OCI-LY1 (cell line): ENCODE data around the gene PRKAR2B.

Experiments used
- H2AFZ ChIP-seq: fragments of 200-600 bp; sonication (generic), shearing (Covaris generic); 2 replicates; pipeline ENCODE4 v1.6.0; 2014; ENCODE audit warnings: antibody characterized with exemption, mild to moderate bottlenecking, low read length
- H3F3A ChIP-seq: fragments of 200-600 bp; sonication (generic), shearing (Covaris generic); 2 replicates; pipeline ENCODE4 v1.6.0; 2014; ENCODE audit warnings: mild to moderate bottlenecking, antibody characterized with exemption, low read length, moderate library complexity; ENCODE audit not compliant: insufficient read depth
- H3K27ac ChIP-seq: fragments of 200-600 bp; sonication (generic); 2 replicates; pipeline ENCODE4 v1.5.1; 2014; ENCODE audit warnings: low read length, mixed run types, mild to moderate bottlenecking, low read depth; ENCODE audit not compliant: poor library complexity, severe bottlenecking
- H3K27me3 ChIP-seq: fragments of 200-600 bp; sonication (generic); 2 replicates; pipeline ENCODE4 v1.6.0; 2014; ENCODE audit warnings: antibody characterized with exemption, mild to moderate bottlenecking, low read length, moderate library complexity; ENCODE audit not compliant: insufficient read depth
- H3K36me3 ChIP-seq: fragments of 200-600 bp; sonication (generic); 2 replicates; pipeline ENCODE4 v1.6.1; 2014; ENCODE audit warnings: mild to moderate bottlenecking, antibody characterized with exemption, low read length, moderate library complexity, mixed read lengths; ENCODE audit not compliant: insufficient read depth
- H3K4me1 ChIP-seq: fragments of 200-600 bp; sonication (generic); 2 replicates; pipeline ENCODE4 v1.5.1; 2014; ENCODE audit warnings: mild to moderate bottlenecking, low read length, moderate library complexity; ENCODE audit not compliant: insufficient read depth, severe bottlenecking
- H3K4me2 ChIP-seq: fragments of 200-600 bp; sonication (generic), shearing (Covaris generic); 2 replicates; pipeline ENCODE4 v1.6.1; 2014; ENCODE audit warnings: low read length
- H3K4me3 ChIP-seq: fragments of 200-600 bp; sonication (generic); 2 replicates; pipeline ENCODE4 v1.5.1; 2014; ENCODE audit warnings: low read length, low read depth, mild to moderate bottlenecking, mixed read lengths; ENCODE audit not compliant: poor library complexity, severe bottlenecking
- H3K79me2 ChIP-seq: fragments of 200-600 bp; shearing (Covaris generic); 2 replicates; pipeline ENCODE4 v1.6.1; 2016; ENCODE audit warnings: mixed run types, low read length, mixed read lengths; ENCODE audit not compliant: insufficient read depth
- H3K9ac ChIP-seq: fragments of 200-600 bp; sonication (generic), shearing (Covaris generic); 2 replicates; pipeline ENCODE4 v1.6.1; 2014; ENCODE audit warnings: mild to moderate bottlenecking, low read length, mixed read lengths
- H3K9me2 ChIP-seq: fragments of 200-600 bp; sonication (generic), shearing (Covaris generic); 2 replicates; pipeline ENCODE4 v1.6.1; 2014; ENCODE audit warnings: low read depth, mild to moderate bottlenecking, low read length, mixed read lengths
- H3K9me3 ChIP-seq: fragments of 200-600 bp; shearing (Covaris generic); 2 replicates; pipeline ENCODE4 v1.6.1; 2014; ENCODE audit warnings: low read length, mixed read lengths
- H4K20me1 ChIP-seq: fragments of 200-600 bp; sonication (generic), shearing (Covaris generic); 2 replicates; pipeline ENCODE4 v1.6.0; 2016; ENCODE audit warnings: mild to moderate bottlenecking, low read length; ENCODE audit not compliant: insufficient read depth
- CTCF ChIP-seq: fragments of 200-600 bp; sonication (generic), shearing (Covaris generic); IDR thresholded peaks from 2 replicates; pipeline ENCODE4 v1.5.1; 2017; ENCODE audit warnings: mild to moderate bottlenecking, antibody characterized with exemption, low read length, moderate library complexity, mixed read lengths
- EZH2 ChIP-seq: fragments of 200-600 bp; sonication (generic), shearing (Covaris generic); IDR thresholded peaks from 2 replicates; pipeline ENCODE4 v1.8.0; 2017; ENCODE audit warnings: borderline replicate concordance, mixed run types, mild to moderate bottlenecking, antibody characterized with exemption, low read length, moderate library complexity, mixed read lengths

PRKAR2B gene

GRCh38 chr7:107068156-107068555 is 23.7 kb downstream of the PRKAR2B start:
- no peaks in the 10 kb centered on the region for H4K20me1 ChIP-seq
- no peak overlapping the region for H3K4me3 ChIP-seq
- no peak overlapping the region for H3K9ac ChIP-seq
- 0 out of 2 replicates have a peak, but pooled peaks cover 3% of the 10 kb centered on the region for H3K27me3 ChIP-seq
- no peaks in the 10 kb centered on the region for H3K79me2 ChIP-seq
- no peak overlapping the region for H2AFZ ChIP-seq
- H3K4me1 ChIP-seq = no peaks in the 10 kb centered on the region
- no peaks in the 10 kb centered on the region for H3F3A ChIP-seq
- H3K36me3 ChIP-seq = no peaks in the 10 kb centered on the region
- no peak overlapping the region for H3K4me2 ChIP-seq
- H3K9me3 ChIP-seq = no peaks in the 10 kb centered on the region
- no peak for TF ChIP-seq EZH2
- no peak for TF ChIP-seq CTCF
- H3K27ac ChIP-seq = no peak overlapping the region
- H3K9me2 ChIP-seq = no peaks in the 10 kb centered on the region

GRCh38 chr7:107069457-107069856 is 25.0 kb downstream of the PRKAR2B start:
- Histone ChIP-seq H3K27me3 (0 out of 2 replicates have a peak, but pooled peaks cover 3% of the 10 kb centered on the region), H3K4me2 (no peak overlapping the region), H3K9ac (no peak overlapping the region), H2AFZ (no peak overlapping the region), H3K79me2 (no peaks in the 10 kb centered on the region), H3K4me3 (no peak overlapping the region), H3K36me3 (no peaks in the 10 kb centered on the region), H4K20me1 (no peaks in the 10 kb centered on the region), H3K4me1 (no peaks in the 10 kb centered on the region), H3K9me2 (no peaks in the 10 kb centered on the region), H3K27ac (no peak overlapping the region), H3F3A (no peaks in the 10 kb centered on the region), H3K9me3 (no peaks in the 10 kb centered on the region)
- TF ChIP-seq EZH2 = no peak
- TF ChIP-seq CTCF = no peak

DNA sequence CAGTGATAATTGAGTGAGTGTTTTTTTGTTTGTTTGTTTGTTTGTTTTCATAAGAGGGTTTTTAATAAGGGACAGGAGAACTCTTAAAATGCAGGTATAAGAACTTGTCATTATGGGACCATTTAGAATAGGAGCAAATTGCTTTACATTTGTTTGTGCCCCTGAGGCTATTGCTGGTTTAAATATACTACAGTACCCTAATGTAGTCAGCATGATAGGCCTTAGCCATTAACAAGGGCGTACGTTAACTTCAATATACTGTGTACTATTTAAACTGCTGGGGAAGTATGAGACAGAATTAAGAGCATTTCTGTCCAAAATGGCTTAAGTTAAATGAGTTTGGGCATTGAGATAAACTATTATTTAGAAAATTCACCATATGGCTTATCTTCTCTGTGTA is 26.2 kb downstream of the PRKAR2B start:
- no peak overlapping the region for H3K9ac ChIP-seq

GRCh38 chr7:107071129-107071528 is 26.6 kb downstream of the PRKAR2B start:
- no peaks in the 10 kb centered on the region for H3K9me3 ChIP-seq
- no peaks in the 10 kb centered on the region for H4K20me1 ChIP-seq
- H3K9me2 ChIP-seq = no peaks in the 10 kb centered on the region
- no peaks in the 10 kb centered on the region for H3F3A ChIP-seq
- no peak overlapping the region for H2AFZ ChIP-seq
- no peak overlapping the region for H3K4me3 ChIP-seq
- H3K27ac ChIP-seq = no peak overlapping the region
- H3K9ac ChIP-seq = no peak overlapping the region
- TF ChIP-seq EZH2 (no peak), CTCF (no peak)
- H3K36me3 ChIP-seq = no peaks in the 10 kb centered on the region
- H3K79me2 ChIP-seq = no peaks in the 10 kb centered on the region
- no peaks in the 10 kb centered on the region for H3K4me1 ChIP-seq
- H3K4me2 ChIP-seq = no peak overlapping the region
- H3K27me3 ChIP-seq = no peaks in the 10 kb centered on the region

More for the DNA sequence above, 26.2 kb downstream of the PRKAR2B start:
- Histone ChIP-seq H3K9me3 (no peaks in the 10 kb centered on the region), H3K27me3 (no peaks in the 10 kb centered on the region), H3K4me3 (no peak overlapping the region), H2AFZ (no peak overlapping the region), H4K20me1 (no peaks in the 10 kb centered on the region), H3K27ac (no peak overlapping the region), H3K4me1 (no peaks in the 10 kb centered on the region), H3K79me2 (no peaks in the 10 kb centered on the region), H3K36me3 (no peaks in the 10 kb centered on the region), H3K9me2 (no peaks in the 10 kb centered on the region), H3F3A (no peaks in the 10 kb centered on the region), H3K4me2 (no peak overlapping the region)
- no peak for TF ChIP-seq EZH2
